HCT116 (cell line): ENCODE results near the gene BEND5.

ENCODE experiments used
- ATF3 ChIP-seq: IDR thresholded peaks from 2 replicates; pipeline ENCODE4 v1.6.1; 2012
- CTCF ChIP-seq, 3 experiments: fragments of 200-600 bp in 1 of 3; sonication (generic) in 1 of 3; IDR thresholded peaks in 2 of 3; conservative IDR thresholded peaks in 1 of 3; 2 replicates each; pipeline ENCODE4 v1.5.1; 2012 to 2017; ENCODE audit warnings: low read depth in 2 of 3, low read length in 2 of 3, antibody characterized with exemption in 1 of 3, borderline replicate concordance in 1 of 3, control low read depth in 1 of 3, mild to moderate bottlenecking in 1 of 3, mixed read lengths in 1 of 3, mixed run types in 1 of 3, moderate library complexity in 1 of 3; ENCODE audit not compliant: insufficient read depth in 1 of 3
- EZH2 ChIP-seq: fragments of 200-600 bp; sonication (generic); IDR thresholded peaks from 2 replicates; pipeline ENCODE4 v1.6.1; 2017; ENCODE audit warnings: antibody characterized with exemption, mixed run types
- EZH2phosphoT487 ChIP-seq: fragments of 200-600 bp; IDR thresholded peaks from 2 replicates; pipeline ENCODE4 v1.6.1; 2018; ENCODE audit warnings: antibody characterized with exemption, borderline replicate concordance
- JUND ChIP-seq: IDR thresholded peaks from 2 replicates; pipeline ENCODE4 v1.6.1; 2012
- MAX ChIP-seq: IDR thresholded peaks from 2 replicates; pipeline ENCODE4 v1.6.1; 2012
- POLR2A ChIP-seq: IDR thresholded peaks from 2 replicates; pipeline ENCODE4 v1.7.0; 2011; ENCODE audit warnings: borderline replicate concordance; ENCODE audit not compliant: insufficient read depth, insufficient read length; ENCODE audit errors: extremely low read depth
- POLR2AphosphoS5 ChIP-seq: IDR thresholded peaks from 2 replicates; pipeline ENCODE4 v1.6.1; 2011; ENCODE audit warnings: mild to moderate bottlenecking, low read depth, low read length, moderate library complexity
- RAD21 ChIP-seq: IDR thresholded peaks from 2 replicates; pipeline ENCODE4 v1.6.1; 2012; ENCODE audit warnings: low read depth, mild to moderate bottlenecking
- SIN3A ChIP-seq: IDR thresholded peaks from 2 replicates; pipeline ENCODE4 v1.6.1; 2012; ENCODE audit warnings: low read depth
- SP1 ChIP-seq: IDR thresholded peaks from 2 replicates; pipeline ENCODE4 v1.6.1; 2012; ENCODE audit warnings: low read depth
- TCF7L2 ChIP-seq: IDR thresholded peaks from 2 replicates; pipeline ENCODE4 v1.7.0; 2011; ENCODE audit warnings: borderline replicate concordance, inconsistent platforms; ENCODE audit not compliant: insufficient read depth, insufficient read length; ENCODE audit errors: extremely low read depth
- ZFX ChIP-seq: fragments of 450-650 bp; IDR thresholded peaks from 2 replicates; pipeline ENCODE4 v1.6.1; 2017

- TF ChIP-seq CTCF (IDR thresholded peaks at IDR 0.05 in 2 of 3, conservative IDR thresholded peaks at IDR 0.05 in 1 of 3; ENCODE audit: borderline replicate concordance in 1 of 3, insufficient read depth in 1 of 3, low read depth in 2 of 3, low read length in 2 of 3) (no peak), TCF7L2 (no peak), POLR2A (no peak), EZH2phosphoT487 (no peak), MAX (no peak), EZH2 (no peak), POLR2AphosphoS5 (no peak), SP1 (no peak), ATF3 (no peak), RAD21 (no peak), ZFX (no peak), JUND (no peak), SIN3A (no peak)
These were observed 29.8 kb downstream of the BEND5 start for GRCh38 chr1:48746906-48747305.
